Ishikawa (cell line): ENCODE measurements around the gene PIR.

Source experiments
- CEBPB ChIP-seq: IDR thresholded peaks from 2 replicates; pipeline ENCODE4 v1.6.1; 2012
- CREB1 ChIP-seq: IDR thresholded peaks from 2 replicates; pipeline ENCODE4 v1.6.1; 2012; ENCODE audit warnings: low read depth
- EGR1 ChIP-seq: IDR thresholded peaks from 2 replicates; pipeline ENCODE4 v1.6.1; 2012
- EP300 ChIP-seq: IDR thresholded peaks from 2 replicates; pipeline ENCODE4 v1.6.1; 2012; ENCODE audit warnings: borderline replicate concordance
- FOXM1 ChIP-seq: IDR thresholded peaks from 2 replicates; pipeline ENCODE4 v1.6.1; 2012; ENCODE audit warnings: low read depth, borderline replicate concordance
- MAX ChIP-seq: IDR thresholded peaks from 2 replicates; pipeline ENCODE4 v1.6.1; 2012
- NFIC ChIP-seq: IDR thresholded peaks from 2 replicates; pipeline ENCODE4 v1.6.1; 2012
- RAD21 ChIP-seq: IDR thresholded peaks from 2 replicates; pipeline ENCODE4 v1.6.1; 2012; ENCODE audit warnings: low read depth
- TAF1 ChIP-seq: IDR thresholded peaks from 2 replicates; pipeline ENCODE4 v1.6.1; 2012; ENCODE audit warnings: low read depth, mild to moderate bottlenecking
- YY1 ChIP-seq: IDR thresholded peaks from 2 replicates; pipeline ENCODE4 v1.6.1; 2012; ENCODE audit warnings: low read depth
- ZBTB7A ChIP-seq: IDR thresholded peaks from 2 replicates; pipeline ENCODE4 v1.6.1; 2012; ENCODE audit warnings: low read depth
- TF ChIP-seq, protein P1 (sequence below): IDR thresholded peaks from 2 replicates; pipeline ENCODE4 v1.6.1; 2012; ENCODE audit warnings: low read depth, mild to moderate bottlenecking
- TF ChIP-seq, protein P2 (sequence below): IDR thresholded peaks from 2 replicates; pipeline ENCODE4 v1.6.1; 2012

GRCh38 chrX:15376956-15377355, 116.2 kb downstream of the PIR start:
- TF ChIP-seq MAX (no peak), CREB1 (no peak), CEBPB (no peak), RAD21 (no peak), TAF1 (no peak), NFIC (no peak), EP300 (no peak), YY1 (no peak), EGR1 (no peak), FOXM1 (no peak), ZBTB7A (no peak)
- TF ChIP-seq, protein P1, sequence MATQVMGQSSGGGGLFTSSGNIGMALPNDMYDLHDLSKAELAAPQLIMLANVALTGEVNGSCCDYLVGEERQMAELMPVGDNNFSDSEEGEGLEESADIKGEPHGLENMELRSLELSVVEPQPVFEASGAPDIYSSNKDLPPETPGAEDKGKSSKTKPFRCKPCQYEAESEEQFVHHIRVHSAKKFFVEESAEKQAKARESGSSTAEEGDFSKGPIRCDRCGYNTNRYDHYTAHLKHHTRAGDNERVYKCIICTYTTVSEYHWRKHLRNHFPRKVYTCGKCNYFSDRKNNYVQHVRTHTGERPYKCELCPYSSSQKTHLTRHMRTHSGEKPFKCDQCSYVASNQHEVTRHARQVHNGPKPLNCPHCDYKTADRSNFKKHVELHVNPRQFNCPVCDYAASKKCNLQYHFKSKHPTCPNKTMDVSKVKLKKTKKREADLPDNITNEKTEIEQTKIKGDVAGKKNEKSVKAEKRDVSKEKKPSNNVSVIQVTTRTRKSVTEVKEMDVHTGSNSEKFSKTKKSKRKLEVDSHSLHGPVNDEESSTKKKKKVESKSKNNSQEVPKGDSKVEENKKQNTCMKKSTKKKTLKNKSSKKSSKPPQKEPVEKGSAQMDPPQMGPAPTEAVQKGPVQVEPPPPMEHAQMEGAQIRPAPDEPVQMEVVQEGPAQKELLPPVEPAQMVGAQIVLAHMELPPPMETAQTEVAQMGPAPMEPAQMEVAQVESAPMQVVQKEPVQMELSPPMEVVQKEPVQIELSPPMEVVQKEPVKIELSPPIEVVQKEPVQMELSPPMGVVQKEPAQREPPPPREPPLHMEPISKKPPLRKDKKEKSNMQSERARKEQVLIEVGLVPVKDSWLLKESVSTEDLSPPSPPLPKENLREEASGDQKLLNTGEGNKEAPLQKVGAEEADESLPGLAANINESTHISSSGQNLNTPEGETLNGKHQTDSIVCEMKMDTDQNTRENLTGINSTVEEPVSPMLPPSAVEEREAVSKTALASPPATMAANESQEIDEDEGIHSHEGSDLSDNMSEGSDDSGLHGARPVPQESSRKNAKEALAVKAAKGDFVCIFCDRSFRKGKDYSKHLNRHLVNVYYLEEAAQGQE = no peak
- TF ChIP-seq, protein P2, sequence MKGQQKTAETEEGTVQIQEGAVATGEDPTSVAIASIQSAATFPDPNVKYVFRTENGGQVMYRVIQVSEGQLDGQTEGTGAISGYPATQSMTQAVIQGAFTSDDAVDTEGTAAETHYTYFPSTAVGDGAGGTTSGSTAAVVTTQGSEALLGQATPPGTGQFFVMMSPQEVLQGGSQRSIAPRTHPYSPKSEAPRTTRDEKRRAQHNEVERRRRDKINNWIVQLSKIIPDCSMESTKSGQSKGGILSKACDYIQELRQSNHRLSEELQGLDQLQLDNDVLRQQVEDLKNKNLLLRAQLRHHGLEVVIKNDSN = no peak
